ENCODE results near the gene DNAJC4. TPM values are rescaled to one million over a fixed set of nuclear protein-coding genes. Genes with fewer than 3 reads are reported as not detected.

Gene DNAJC4
- total RNA-seq, 2 donors from 2014 or later: 55.8 to 63.8 TPM

DNA sequence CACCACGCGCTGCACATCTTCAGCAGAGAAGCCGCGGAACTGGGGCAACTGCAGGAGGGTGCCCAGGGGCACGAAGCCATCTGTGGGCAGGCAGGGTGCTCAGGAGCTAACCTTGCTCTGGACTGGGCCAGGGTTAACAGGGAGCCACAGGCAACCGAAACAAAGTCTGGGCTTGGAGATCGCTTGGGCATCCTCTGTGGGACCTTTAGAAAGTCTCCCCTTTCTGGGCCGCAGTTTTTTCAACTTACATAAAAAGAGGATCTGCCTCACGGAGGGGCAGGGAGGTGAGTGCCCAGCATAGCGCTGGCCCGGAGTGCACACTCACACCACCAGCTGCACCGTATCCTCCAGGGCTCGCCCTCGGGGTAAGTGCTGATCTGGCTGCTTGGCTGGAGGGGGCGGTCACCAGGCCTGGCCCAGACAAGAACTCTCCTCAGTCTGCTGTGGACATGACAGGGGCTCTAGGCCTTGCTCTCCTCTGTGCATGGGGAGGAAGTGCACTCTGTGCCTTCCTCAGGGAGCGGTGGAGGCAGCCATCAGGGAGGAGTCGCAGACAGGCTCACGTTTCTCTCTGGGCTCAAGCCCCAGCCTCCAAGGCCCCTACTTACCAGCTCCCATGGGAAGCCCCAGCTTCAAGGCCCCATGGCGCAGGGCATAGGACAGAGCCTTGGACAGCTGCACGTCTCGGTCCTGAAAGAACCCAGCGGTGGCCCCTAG lies 5.3 kb upstream of the DNAJC4 start:
- intact Hi-C loops (cut with DNase I): no loop called here
- no peaks in the 10 kb centered on the region for H3K36me3 ChIP-seq
- no peak for DNase-seq (ENCODE audit: low spot score)
- no peaks in the 10 kb centered on the region for H3K27me3 ChIP-seq (replicated peaks; ENCODE audit: insufficient read depth)
- no peak for TF ChIP-seq POLR2AphosphoS5 (IDR thresholded peaks at IDR 0.05)
- peak overlapping the region; percentile 51 to 92 for H3K4me3 ChIP-seq
- H3K9me3 ChIP-seq: no peaks in the 10 kb centered on the region
- 52% methylated on average over 16 of the region's 22 CpGs for WGBS
- peak overlapping the region; percentile 86 to 88 for H3K27ac ChIP-seq
- H3K4me1 ChIP-seq (replicated peaks): peaks cover 20% of the 10 kb centered on the region

DNA sequence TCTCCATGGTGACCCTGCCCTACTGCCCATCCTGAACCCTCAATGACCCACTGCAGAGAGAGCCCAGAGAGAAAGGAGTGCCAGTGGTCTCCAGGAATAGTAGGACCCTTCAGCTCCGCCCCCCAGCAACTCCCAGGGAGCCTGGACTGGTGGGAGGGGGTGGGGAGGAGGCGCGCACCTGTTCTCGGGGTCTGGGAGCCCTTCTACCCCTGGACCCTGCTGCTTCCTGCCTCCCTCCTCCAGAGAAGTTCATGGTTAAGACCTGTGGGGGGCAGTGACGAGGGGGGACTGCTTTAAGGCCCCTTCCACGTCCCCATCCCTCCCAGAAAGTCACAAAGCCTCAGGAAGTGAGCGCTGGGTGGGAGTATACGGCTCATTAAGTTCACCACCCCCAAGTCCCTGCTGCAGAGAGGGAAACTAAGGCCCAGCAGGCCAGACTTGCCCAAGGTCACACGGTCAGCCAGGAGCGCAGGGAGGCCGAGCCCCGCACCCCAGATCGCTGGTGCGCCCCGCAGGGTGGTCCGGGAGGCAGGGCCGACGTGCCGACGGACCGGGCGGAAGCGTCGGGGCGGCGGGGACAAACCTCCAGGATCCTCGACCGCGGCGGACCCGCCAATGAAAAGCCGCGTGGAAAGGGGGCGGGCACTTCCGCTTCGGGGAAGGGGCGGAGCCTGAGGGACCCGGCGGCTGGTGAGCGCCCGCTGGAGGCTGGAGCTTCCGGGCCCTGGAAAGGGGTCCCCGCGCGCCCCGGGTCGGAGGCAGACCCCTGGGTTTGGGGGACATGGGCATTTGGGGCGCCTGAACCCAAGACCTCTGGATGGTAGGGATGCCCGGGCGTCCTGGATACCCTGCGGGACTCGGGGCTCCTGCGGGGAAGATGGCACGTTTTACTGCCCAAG lies 4.5 kb upstream of the DNAJC4 start, which contains the start of the genes NUDT22 and TRPT1:
NUDT22 (plus strand) TSS at position 667 of the 899 bp plus-strand sequence. CDS start 379 bp downstream, outside the sequence.
TRPT1 (minus strand) TSS at position 579 of the 899 bp plus-strand sequence; CDS start at position 253, 326 bp downstream.
- DNase-seq (ENCODE audit: low spot score): peak; percentile 90
- Histone ChIP-seq H3K27ac (peak within 1 kb of the TSS; percentile 86 to 88), H3K4me1 (replicated peaks) (peaks cover 20% of the 10 kb centered on the region), H3K9me3 (no peaks in the 10 kb centered on the region), H3K4me3 (peak within 1 kb of the TSS; percentile 51 to 92), H3K36me3 (no peaks in the 10 kb centered on the region), H3K27me3 (replicated peaks; ENCODE audit: insufficient read depth) (no peaks in the 10 kb centered on the region)
- TF ChIP-seq POLR2AphosphoS5 (IDR thresholded peaks at IDR 0.05) (peak; percentile 96), POLR2A (IDR thresholded peaks at IDR 0.05) (peak; percentile 86)
- TF ChIP-seq, protein P1, sequence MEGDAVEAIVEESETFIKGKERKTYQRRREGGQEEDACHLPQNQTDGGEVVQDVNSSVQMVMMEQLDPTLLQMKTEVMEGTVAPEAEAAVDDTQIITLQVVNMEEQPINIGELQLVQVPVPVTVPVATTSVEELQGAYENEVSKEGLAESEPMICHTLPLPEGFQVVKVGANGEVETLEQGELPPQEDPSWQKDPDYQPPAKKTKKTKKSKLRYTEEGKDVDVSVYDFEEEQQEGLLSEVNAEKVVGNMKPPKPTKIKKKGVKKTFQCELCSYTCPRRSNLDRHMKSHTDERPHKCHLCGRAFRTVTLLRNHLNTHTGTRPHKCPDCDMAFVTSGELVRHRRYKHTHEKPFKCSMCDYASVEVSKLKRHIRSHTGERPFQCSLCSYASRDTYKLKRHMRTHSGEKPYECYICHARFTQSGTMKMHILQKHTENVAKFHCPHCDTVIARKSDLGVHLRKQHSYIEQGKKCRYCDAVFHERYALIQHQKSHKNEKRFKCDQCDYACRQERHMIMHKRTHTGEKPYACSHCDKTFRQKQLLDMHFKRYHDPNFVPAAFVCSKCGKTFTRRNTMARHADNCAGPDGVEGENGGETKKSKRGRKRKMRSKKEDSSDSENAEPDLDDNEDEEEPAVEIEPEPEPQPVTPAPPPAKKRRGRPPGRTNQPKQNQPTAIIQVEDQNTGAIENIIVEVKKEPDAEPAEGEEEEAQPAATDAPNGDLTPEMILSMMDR (IDR thresholded peaks at IDR 0.05): peak in 1 of 4 experiments; percentile 24
- WGBS: 1% methylated on average over 50 of the region's 54 CpGs
- intact Hi-C loops (cut with DNase I): no loop called here

- Histone ChIP-seq H3K27ac (peak overlapping the region; percentile 86 to 88), H3K36me3 (no peaks in the 10 kb centered on the region), H3K9me3 (no peaks in the 10 kb centered on the region), H3K4me3 (peak overlapping the region; percentile 51 to 92), H3K4me1 (replicated peaks) (peaks cover 20% of the 10 kb centered on the region), H3K27me3 (replicated peaks; ENCODE audit: insufficient read depth) (no peaks in the 10 kb centered on the region)
- TF ChIP-seq POLR2AphosphoS5 (IDR thresholded peaks at IDR 0.05) (no peak), POLR2A (IDR thresholded peaks at IDR 0.05) (no peak)
- TF ChIP-seq, protein P1 (IDR thresholded peaks at IDR 0.05): no peak
- WGBS: 12% methylated on average over 25 of the region's 26 CpGs
- DNase-seq (ENCODE audit: low spot score): no peak
- intact Hi-C loops (cut with DNase I): loop anchor here (1.0 kb wide), 1 partner anchor 11 kb away; no protein-coding TSS in a partner anchor
Measured at GRCh38 chr11:64226507-64227051, 3.8 kb upstream of the DNAJC4 start.

DNA sequence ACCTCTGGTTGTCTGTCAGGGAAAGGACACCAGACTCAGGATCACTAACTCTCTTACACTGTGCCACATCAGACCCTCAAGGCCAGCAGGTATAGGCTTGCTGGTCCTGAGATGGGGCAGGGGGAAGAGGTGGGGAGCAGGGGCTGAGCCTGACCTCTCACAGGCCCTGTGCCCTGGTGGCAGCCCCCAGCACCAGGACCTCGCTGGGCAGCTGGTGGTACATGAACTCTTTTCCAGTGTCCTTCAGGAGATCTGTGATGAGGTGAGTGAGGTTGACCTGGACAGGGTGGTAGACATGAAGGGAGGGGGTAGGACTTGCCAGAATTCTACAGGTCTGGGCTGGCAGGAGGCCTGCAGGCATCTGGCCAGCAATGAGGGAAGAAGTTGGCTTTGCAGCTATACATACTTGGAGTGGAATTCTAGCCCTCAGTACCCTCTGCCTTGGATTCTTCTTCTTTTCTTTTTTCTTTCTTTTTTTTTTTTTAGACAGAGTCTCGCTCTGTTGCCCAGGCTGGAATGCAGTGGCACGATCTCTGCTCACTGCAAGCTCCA lies 2.9 kb upstream of the DNAJC4 start:
- Histone ChIP-seq H3K27ac (peak overlapping the region; percentile 86 to 88), H3K36me3 (no peaks in the 10 kb centered on the region), H3K4me1 (replicated peaks) (peaks cover 20% of the 10 kb centered on the region), H3K9me3 (no peaks in the 10 kb centered on the region), H3K27me3 (replicated peaks; ENCODE audit: insufficient read depth) (no peaks in the 10 kb centered on the region), H3K4me3 (peak overlapping the region; percentile 51 to 92)
- no peak for DNase-seq (ENCODE audit: low spot score)
- intact Hi-C loops (cut with DNase I): loop anchor here (1.0 kb wide), 1 partner anchor 10 kb away; no protein-coding TSS in a partner anchor
- TF ChIP-seq POLR2AphosphoS5 (IDR thresholded peaks at IDR 0.05): no peak
- TF ChIP-seq, protein P1 (IDR thresholded peaks at IDR 0.05): no peak
- TF ChIP-seq POLR2A (IDR thresholded peaks at IDR 0.05): no peak
- WGBS: 60% methylated on average over 3 of the region's 3 CpGs

All from prostate gland (tissue), 2 donors.